Embryonic facial prominence (tissue), 1 donor: ENCODE results near the gene GRID1.
"Not testable (repeated sequence)": the region's sequence is repeated elsewhere in the genome, so short reads cannot be mapped to it uniquely, and the experiment has no call there.

Source experiments
- DNase-seq: peaks from one replicate; pipeline ENCODE4 v3.0.0-alpha.2; 2016; ENCODE audit errors: extremely low spot score

The GRID1 gene

GRCh38 chr10:85997544-85997943 lies 369.1 kb downstream of the GRID1 start:
- no peak for DNase-seq

GRCh38 chr10:85995791-85996190 lies 370.8 kb downstream of the GRID1 start:
- DNase-seq = no peak

- no peak for DNase-seq
These were observed 372.6 kb downstream of the GRID1 start for GRCh38 chr10:85993840-85994507.

GRCh38 chr10:85993140-85993539 lies 373.5 kb downstream of the GRID1 start:
- DNase-seq = no peak

GRCh38 chr10:85992324-85992723 lies 374.3 kb downstream of the GRID1 start:
- no peak for DNase-seq

- no peak for DNase-seq
These were observed 379.8 kb downstream of the GRID1 start for GRCh38 chr10:85986777-85987176.

GRCh38 chr10:85983051-85983450 lies 383.5 kb downstream of the GRID1 start:
- DNase-seq = no peak

- DNase-seq = no peak
These were observed 387.0 kb downstream of the GRID1 start for GRCh38 chr10:85979598-85979997.

- no peak for DNase-seq
These were observed 387.8 kb downstream of the GRID1 start for GRCh38 chr10:85978566-85979358.

GRCh38 chr10:85977642-85978041 lies 389.0 kb downstream of the GRID1 start:
- DNase-seq = no peak

GRCh38 chr10:85976267-85976793 lies 390.3 kb downstream of the GRID1 start:
- no peak for DNase-seq

GRCh38 chr10:85971494-85971893 lies 395.1 kb downstream of the GRID1 start:
- DNase-seq = no peak

- DNase-seq = no peak
These were observed 399.0 kb downstream of the GRID1 start for GRCh38 chr10:85967594-85967993.

- no peak for DNase-seq
These were observed 405.0 kb downstream of the GRID1 start for GRCh38 chr10:85961479-85962067.

GRCh38 chr10:85961073-85961472 lies 405.5 kb downstream of the GRID1 start:
- DNase-seq = no peak

- DNase-seq = no peak
These were observed 407.4 kb downstream of the GRID1 start for GRCh38 chr10:85959239-85959638.

- no peak for DNase-seq
These were observed 415.7 kb downstream of the GRID1 start for GRCh38 chr10:85950921-85951320.

- DNase-seq = no peak
These were observed 419.8 kb downstream of the GRID1 start for GRCh38 chr10:85946713-85947326.

GRCh38 chr10:85936161-85936560 lies 430.4 kb downstream of the GRID1 start:
- no peak for DNase-seq

GRCh38 chr10:85934586-85934985 lies 432.0 kb downstream of the GRID1 start:
- DNase-seq = no peak

GRCh38 chr10:85929993-85930392 lies 436.6 kb downstream of the GRID1 start:
- not testable (repeated sequence) for DNase-seq

- DNase-seq = no peak
These were observed 438.5 kb downstream of the GRID1 start for GRCh38 chr10:85927952-85928665.
